Measurements from ENCODE around the gene GNAO1.

DNA sequence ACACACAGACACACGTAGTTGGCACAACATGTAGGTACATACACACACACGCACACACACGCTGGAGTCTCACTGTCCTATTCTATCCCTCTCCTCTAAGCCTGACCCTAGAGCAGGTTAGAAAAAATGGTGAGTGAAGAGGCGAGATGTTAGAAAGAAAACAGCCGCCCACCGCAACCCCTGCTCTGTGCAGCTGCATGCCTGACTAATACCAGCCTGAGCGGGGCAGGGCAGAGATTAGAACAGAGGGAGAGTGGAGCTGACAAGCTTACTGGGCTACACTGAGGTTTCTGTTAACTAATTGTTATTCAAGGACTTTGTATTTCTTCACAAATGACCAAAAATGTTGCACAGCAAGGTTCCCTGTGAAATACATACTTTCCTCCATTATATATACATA, 174.3 kb downstream of the GNAO1 start:
- TF ChIP-seq, protein P1, sequence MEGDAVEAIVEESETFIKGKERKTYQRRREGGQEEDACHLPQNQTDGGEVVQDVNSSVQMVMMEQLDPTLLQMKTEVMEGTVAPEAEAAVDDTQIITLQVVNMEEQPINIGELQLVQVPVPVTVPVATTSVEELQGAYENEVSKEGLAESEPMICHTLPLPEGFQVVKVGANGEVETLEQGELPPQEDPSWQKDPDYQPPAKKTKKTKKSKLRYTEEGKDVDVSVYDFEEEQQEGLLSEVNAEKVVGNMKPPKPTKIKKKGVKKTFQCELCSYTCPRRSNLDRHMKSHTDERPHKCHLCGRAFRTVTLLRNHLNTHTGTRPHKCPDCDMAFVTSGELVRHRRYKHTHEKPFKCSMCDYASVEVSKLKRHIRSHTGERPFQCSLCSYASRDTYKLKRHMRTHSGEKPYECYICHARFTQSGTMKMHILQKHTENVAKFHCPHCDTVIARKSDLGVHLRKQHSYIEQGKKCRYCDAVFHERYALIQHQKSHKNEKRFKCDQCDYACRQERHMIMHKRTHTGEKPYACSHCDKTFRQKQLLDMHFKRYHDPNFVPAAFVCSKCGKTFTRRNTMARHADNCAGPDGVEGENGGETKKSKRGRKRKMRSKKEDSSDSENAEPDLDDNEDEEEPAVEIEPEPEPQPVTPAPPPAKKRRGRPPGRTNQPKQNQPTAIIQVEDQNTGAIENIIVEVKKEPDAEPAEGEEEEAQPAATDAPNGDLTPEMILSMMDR (IDR thresholded peaks at IDR 0.05): no peak
- TF ChIP-seq EZH2 (IDR thresholded peaks at IDR 0.05; ENCODE audit: borderline replicate concordance, insufficient read depth, low read depth, low read length, poor library complexity, severe bottlenecking): no peak

Data from B cell (primary cell).